ENCODE results near the gene ENTHD1. TPM values are rescaled to one million over a fixed set of nuclear protein-coding genes. Genes with fewer than 3 reads are reported as not detected.

Gene ENTHD1
- total RNA-seq, 1 donor from 2014 or later, result not detected

DNA sequence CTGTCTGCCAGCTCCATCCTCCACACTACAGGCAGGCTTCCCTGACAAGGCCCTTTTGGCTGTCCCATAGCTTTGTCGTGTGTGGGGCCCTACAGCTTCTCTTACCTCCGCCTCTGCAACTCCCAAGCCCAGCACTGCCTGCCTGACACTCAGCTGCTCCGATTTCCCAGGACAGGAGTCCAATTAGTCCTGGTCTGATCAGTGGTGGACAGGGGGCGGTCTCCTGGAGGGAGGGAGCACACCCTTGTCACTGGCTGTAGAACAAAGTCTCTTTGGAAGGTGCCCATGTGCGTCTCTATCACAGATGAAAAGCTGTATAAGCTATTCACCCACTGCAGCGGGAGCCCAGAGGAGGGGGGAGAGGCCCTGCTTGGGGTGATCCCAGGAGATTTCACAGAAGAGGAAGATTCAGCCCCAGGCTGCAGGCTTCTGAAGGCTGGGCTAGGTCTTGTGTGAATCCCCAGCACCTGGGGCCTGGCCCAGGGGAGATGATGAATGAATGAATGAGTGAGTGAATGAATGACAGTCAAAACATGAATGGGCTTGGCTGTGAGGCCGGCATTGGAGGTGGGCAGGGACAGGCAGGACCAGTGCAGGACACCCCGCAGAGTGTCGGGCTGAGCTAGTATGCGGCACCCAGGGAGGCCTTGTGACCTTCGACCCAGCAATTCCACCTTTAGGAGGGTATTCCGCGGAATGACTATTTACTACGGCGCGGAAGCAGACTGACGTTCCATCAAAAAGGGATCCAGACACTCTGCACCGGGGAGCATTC is 180.6 kb downstream of the ENTHD1 start:
- H3K27me3 ChIP-seq, result peaks cover 11% of the 10 kb centered on the region
- no peak overlapping the region for H3K4me3 ChIP-seq
- no peak overlapping the region for H3K27ac ChIP-seq
- Mint-ChIP-seq H3K9me3 (no peaks in the 10 kb centered on the region), H3K36me3 (no peaks in the 10 kb centered on the region), H3K27me3 (ENCODE audit: insufficient read depth, low read depth) (peaks cover 8% of the 10 kb centered on the region), H3K4me1 (peaks cover 49% of the 10 kb centered on the region), H3K27ac (peak overlapping the region; percentile 23), H3K4me3 (no peak overlapping the region)
- peak; percentile 45 for DNase-seq (ENCODE audit: low spot score)
- no peaks in the 10 kb centered on the region for H3K9me3 ChIP-seq (ENCODE audit: low read depth)
- H3K79me2 ChIP-seq (ENCODE audit: low read depth), result no peaks in the 10 kb centered on the region
- no peak overlapping the region for H2AFZ ChIP-seq (replicated peaks)
- TF ChIP-seq, protein P1, sequence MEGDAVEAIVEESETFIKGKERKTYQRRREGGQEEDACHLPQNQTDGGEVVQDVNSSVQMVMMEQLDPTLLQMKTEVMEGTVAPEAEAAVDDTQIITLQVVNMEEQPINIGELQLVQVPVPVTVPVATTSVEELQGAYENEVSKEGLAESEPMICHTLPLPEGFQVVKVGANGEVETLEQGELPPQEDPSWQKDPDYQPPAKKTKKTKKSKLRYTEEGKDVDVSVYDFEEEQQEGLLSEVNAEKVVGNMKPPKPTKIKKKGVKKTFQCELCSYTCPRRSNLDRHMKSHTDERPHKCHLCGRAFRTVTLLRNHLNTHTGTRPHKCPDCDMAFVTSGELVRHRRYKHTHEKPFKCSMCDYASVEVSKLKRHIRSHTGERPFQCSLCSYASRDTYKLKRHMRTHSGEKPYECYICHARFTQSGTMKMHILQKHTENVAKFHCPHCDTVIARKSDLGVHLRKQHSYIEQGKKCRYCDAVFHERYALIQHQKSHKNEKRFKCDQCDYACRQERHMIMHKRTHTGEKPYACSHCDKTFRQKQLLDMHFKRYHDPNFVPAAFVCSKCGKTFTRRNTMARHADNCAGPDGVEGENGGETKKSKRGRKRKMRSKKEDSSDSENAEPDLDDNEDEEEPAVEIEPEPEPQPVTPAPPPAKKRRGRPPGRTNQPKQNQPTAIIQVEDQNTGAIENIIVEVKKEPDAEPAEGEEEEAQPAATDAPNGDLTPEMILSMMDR (IDR thresholded peaks at IDR 0.05), result no peak
- TF ChIP-seq EZH2phosphoT487 (IDR thresholded peaks at IDR 0.05) (no peak), EZH2 (IDR thresholded peaks at IDR 0.05) (no peak)
- peaks cover 14% of the 10 kb centered on the region for H3K4me1 ChIP-seq
- no peak overlapping the region for H3K9ac ChIP-seq
- H3K4me2 ChIP-seq, result peak overlapping the region; percentile 21
- peaks cover 11% of the 10 kb centered on the region for H3F3A ChIP-seq (ENCODE audit: low read depth)
- H3K36me3 ChIP-seq, result no peaks in the 10 kb centered on the region
- peaks cover 6% of the 10 kb centered on the region for H4K20me1 ChIP-seq (ENCODE audit: low read depth)

DNA sequence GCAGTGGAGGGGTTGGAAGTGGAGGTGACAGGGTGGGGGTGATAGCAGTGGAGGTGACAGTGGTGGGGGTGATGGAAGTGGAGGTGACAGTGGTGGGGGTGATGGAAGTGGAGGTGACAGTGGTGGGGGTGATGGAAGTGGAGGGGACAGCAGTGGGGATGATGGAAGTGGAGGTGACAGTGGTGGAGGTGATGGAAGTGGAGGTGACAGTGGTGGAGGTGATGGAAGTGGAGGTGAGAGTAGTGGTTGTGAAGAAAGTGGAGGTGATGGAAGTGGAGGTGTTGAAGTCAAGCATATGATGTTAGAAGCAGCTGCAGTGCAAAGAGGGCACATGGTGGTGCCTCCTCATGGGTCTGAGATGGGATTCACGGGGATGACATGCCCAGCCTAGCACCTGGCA is 181.5 kb downstream of the ENTHD1 start:
- Mint-ChIP-seq H3K4me1 (peaks cover 45% of the 10 kb centered on the region), H3K27ac (no peak overlapping the region), H3K9me3 (no peaks in the 10 kb centered on the region), H3K4me3 (peak overlapping the region; percentile 31), H3K27me3 (ENCODE audit: insufficient read depth, low read depth) (peaks cover 8% of the 10 kb centered on the region), H3K36me3 (no peaks in the 10 kb centered on the region)
- Histone ChIP-seq H3K36me3 (no peaks in the 10 kb centered on the region), H3K27me3 (peaks cover 11% of the 10 kb centered on the region), H3K27ac (no peak overlapping the region), H3K9me3 (ENCODE audit: low read depth) (no peaks in the 10 kb centered on the region), H2AFZ (replicated peaks) (no peak overlapping the region), H3K9ac (no peak overlapping the region), H3K79me2 (ENCODE audit: low read depth) (no peaks in the 10 kb centered on the region), H4K20me1 (ENCODE audit: low read depth) (peaks cover 6% of the 10 kb centered on the region), H3K4me2 (no peak overlapping the region), H3K4me3 (no peak overlapping the region), H3K4me1 (peaks cover 14% of the 10 kb centered on the region), H3F3A (ENCODE audit: low read depth) (peaks cover 11% of the 10 kb centered on the region)
- DNase-seq (ENCODE audit: low spot score), result no peak
- TF ChIP-seq EZH2phosphoT487 (IDR thresholded peaks at IDR 0.05) (no peak), EZH2 (IDR thresholded peaks at IDR 0.05) (no peak)
- TF ChIP-seq, protein P1 (IDR thresholded peaks at IDR 0.05), result no peak

DNA sequence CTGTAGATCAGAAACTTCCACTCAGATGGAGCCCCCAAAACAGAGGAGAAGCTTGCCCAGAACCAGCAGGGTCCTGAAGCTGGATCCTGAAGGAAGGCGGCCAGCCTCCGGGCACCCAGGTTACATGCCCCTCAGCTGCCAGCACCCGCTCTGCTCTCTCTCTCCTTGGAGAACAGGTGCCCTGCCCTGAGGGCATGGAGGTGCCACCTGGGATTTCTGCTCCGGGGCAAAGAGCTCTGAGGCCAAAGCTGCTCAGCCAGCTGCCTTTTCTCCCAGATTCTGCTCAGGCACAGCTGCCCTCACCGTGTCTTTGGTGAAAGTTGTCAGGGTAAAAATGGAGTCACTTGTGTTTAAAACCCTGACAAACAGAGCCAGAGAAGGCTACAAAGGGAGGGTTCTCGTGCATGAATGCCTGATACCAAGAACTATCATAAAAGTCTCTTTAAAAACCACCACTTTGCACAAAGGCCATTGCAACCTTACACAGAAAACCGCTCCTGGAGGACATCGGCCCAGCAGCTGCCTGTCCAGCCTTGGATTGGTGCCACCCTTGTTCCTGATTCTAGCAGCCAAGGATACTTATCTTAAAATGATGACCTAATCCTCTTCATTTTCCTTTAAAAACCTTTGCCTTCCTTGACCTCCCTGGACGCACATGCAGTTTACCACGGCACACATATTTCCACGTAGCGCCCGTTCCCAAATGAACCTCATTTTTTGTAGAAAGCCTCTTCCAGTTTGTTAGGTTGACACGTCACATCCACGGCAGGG is 183.0 kb downstream of the ENTHD1 start:
- Histone ChIP-seq H3K9ac (no peak overlapping the region), H4K20me1 (ENCODE audit: low read depth) (peaks cover 6% of the 10 kb centered on the region), H3K4me1 (peaks cover 28% of the 10 kb centered on the region), H3K36me3 (no peaks in the 10 kb centered on the region), H3K9me3 (ENCODE audit: low read depth) (no peaks in the 10 kb centered on the region), H3K27me3 (peaks cover 11% of the 10 kb centered on the region), H3K27ac (no peak overlapping the region), H3K4me2 (no peak overlapping the region), H2AFZ (replicated peaks) (no peak overlapping the region), H3K4me3 (no peak overlapping the region), H3F3A (ENCODE audit: low read depth) (peaks cover 11% of the 10 kb centered on the region), H3K79me2 (ENCODE audit: low read depth) (no peaks in the 10 kb centered on the region)
- H3K27ac Mint-ChIP-seq, result no peak overlapping the region
- H3K4me3 Mint-ChIP-seq, result no peak overlapping the region
- H3K36me3 Mint-ChIP-seq, result no peaks in the 10 kb centered on the region
- TF ChIP-seq, protein P1 (IDR thresholded peaks at IDR 0.05), result no peak
- TF ChIP-seq EZH2 (IDR thresholded peaks at IDR 0.05), result no peak
- no peak for TF ChIP-seq EZH2phosphoT487 (IDR thresholded peaks at IDR 0.05)
- H3K27me3 Mint-ChIP-seq (ENCODE audit: insufficient read depth, low read depth), result peaks cover 4% of the 10 kb centered on the region
- H3K9me3 Mint-ChIP-seq, result no peaks in the 10 kb centered on the region
- peaks cover 43% of the 10 kb centered on the region for H3K4me1 Mint-ChIP-seq
- DNase-seq (ENCODE audit: low spot score), result no peak

All from neural progenitor cell (in vitro differentiated cells).